Psoas muscle (tissue), 8 donors: Measurements from ENCODE around the gene OTUB1. TPM values are rescaled to one million over a fixed set of nuclear protein-coding genes. Genes with fewer than 3 reads are reported as not detected.

Experiments used
- ATAC-seq, 4 donors: fragments of 200-7000 bp; cut with Tn5 transposase; one replicate each; pipeline ENCODE4 v1.9.1; 2020; ENCODE audit warnings: moderate library complexity in 3 of 4, mild to moderate bottlenecking in 2 of 4
- DNase-seq, 2 donors: peaks; one replicate each; pipeline ENCODE4 v3.0.0-alpha.2; 2020
- H3K27ac ChIP-seq: fragments of 200-600 bp; one replicate; pipeline ENCODE4 v1.8.0; 2022
- H3K27me3 ChIP-seq, 3 donors: fragments of 200-600 bp in 1 of 3; one replicate each; pipeline versions ENCODE4 v1.6.1 to v1.8.0; 2013 to 2022; ENCODE audit warnings: low read length in 2 of 3, mild to moderate bottlenecking in 2 of 3, moderate library complexity in 1 of 3; ENCODE audit not compliant: insufficient read depth in 3 of 3
- H3K36me3 ChIP-seq, 2 donors: fragments of 200-600 bp in 1 of 2; one replicate each; pipeline versions ENCODE4 v1.6.1 to v1.8.0; 2013 to 2022; ENCODE audit warnings: low read depth in 1 of 2, mild to moderate bottlenecking in 1 of 2, moderate library complexity in 1 of 2; ENCODE audit not compliant: insufficient read depth in 1 of 2
- H3K4me1 ChIP-seq: fragments of 200-600 bp; one replicate; pipeline ENCODE4 v1.8.0; 2022
- H3K4me3 ChIP-seq: fragments of 200-600 bp; one replicate; pipeline ENCODE4 v1.8.0; 2022; ENCODE audit warnings: mild to moderate bottlenecking
- H3K9me3 ChIP-seq: fragments of 200-600 bp; one replicate; pipeline ENCODE4 v1.8.0; 2022
- CTCF ChIP-seq: fragments of 200-600 bp; IDR thresholded peaks from one replicate; pipeline ENCODE4 v1.8.0; 2022; ENCODE audit warnings: antibody characterized with exemption
- WGBS, 3 donors: extraction: QIAGEN DNeasy Blood & Tissue Kit; methylation state at CpG; one replicate each; pipeline versions ENCODE4 v1.1.6 to v1.1.7; 2013; 5-methylcytosine and 5-hydroxymethylcytosine counted together
- intact Hi-C, 2 donors: fragments of 100-400 bp; cut with DNase I; formaldehyde crosslinking; loops; one replicate each; pipeline versions ENCODE4 v1.11.0 to v1.14.2; 2022
- polyA plus RNA-seq, 3 donors: library from polyadenylated mRNA; stranded (reverse); fragments of 200-250 nt; gene quantifications; one replicate each; pipeline ENCODE4 v1.2.3, GENCODE V29; 2013
- total RNA-seq, 4 donors: library from RNA; stranded (reverse); fragmentation: NEBNext Ultra II Directional in 2 of 4; extraction: Animal tissue kit (Norgen Biotek cat#: 25700) in 2 of 4; gene quantifications; one replicate each; pipeline versions ENCODE4 v1.2.1 to v1.2.4, GENCODE V29; 2021 to 2023
- donor health status: healthy with polysubstance abuse.
- donor health status: DM: no; HTN: no; CAD: no; lungs with moderate emphysema.
- donor health status: Bipolar disorder and iron deficiency.
- donor health status: healthy.
- donor health status: DM: yes; HTN: yes; CAD: no.
- donor health status: DM: no; HTN: no; CAD: no.
- donor health status: DM: no; HTN: no; CAD: no.
- donor health status: DM: yes; HTN: yes; CAD: no.

Gene OTUB1
- total and polyA plus RNA-seq, 7 donors = 39.4 to 75.4 (median 47.8) TPM

DNA sequence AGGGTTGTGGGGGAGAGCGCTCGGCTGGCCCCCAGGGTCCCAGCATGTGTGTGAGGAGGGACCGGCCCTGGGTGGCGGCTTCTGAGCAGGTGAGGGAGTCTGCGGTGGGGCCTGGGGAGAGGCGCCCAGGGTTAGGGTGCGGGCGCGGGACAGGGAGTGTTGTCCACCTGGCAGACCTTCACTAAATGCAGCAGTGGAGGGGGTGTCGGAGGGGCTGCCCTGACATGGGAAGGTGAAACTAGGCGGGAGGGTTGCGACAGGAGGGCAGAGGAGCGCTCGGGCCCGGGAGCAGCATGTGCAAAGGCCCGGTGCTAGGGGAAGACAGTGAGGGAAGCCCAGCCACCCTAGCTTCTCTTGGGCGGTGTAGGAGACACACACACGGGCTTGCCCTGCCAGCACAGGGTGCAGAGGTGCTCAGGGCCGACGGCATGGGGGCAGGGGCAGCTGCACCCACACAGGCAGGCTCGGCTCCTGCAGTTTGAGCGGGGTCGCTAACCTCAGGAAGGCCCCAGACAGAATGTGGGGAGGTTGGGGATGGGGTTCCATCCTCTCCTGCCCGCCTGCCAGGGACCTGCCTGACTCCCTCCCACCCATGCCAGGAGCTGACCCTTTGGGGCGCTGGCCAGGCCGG lies 22.2 kb downstream of the OTUB1 start:
- no peaks in the 10 kb centered on the region for H3K27me3 ChIP-seq
- intact Hi-C loops = no loop called here
- peak overlapping the region; percentile 41 for H3K27ac ChIP-seq
- peak overlapping the region; percentile 53 for H3K4me3 ChIP-seq
- no peaks in the 10 kb centered on the region for H3K36me3 ChIP-seq
- ATAC-seq (no peak), DNase-seq (no peak)
- peaks cover 9% of the 10 kb centered on the region for H3K4me1 ChIP-seq
- H3K9me3 ChIP-seq = no peaks in the 10 kb centered on the region
- TF ChIP-seq CTCF = no peak
- 92 to 94% (median 93%) methylated on average over 16 to 26 of the region's 26 CpGs for WGBS, 3 donors

- no peaks in the 10 kb centered on the region for H3K36me3 ChIP-seq
- peaks cover 9% of the 10 kb centered on the region for H3K4me1 ChIP-seq
- H3K27me3 ChIP-seq = no peaks in the 10 kb centered on the region
- ATAC-seq (no peak), DNase-seq (no peak)
- H3K9me3 ChIP-seq = no peaks in the 10 kb centered on the region
- no peak for TF ChIP-seq CTCF
- 94 to 96% (median 95%) methylated on average over 18 of the region's 18 CpGs for WGBS, 3 donors
- no peak overlapping the region for H3K27ac ChIP-seq
- H3K4me3 ChIP-seq = no peak overlapping the region
- intact Hi-C loops = no loop called here
Observed at GRCh38 chr11:64008914-64009633, 22.8 kb downstream of the OTUB1 start.

- WGBS, 3 donors = 97 to 98% (median 98%) methylated on average over 8 of the region's 8 CpGs
- intact Hi-C loops = no loop called here
- Histone ChIP-seq H3K4me1 (peaks cover 9% of the 10 kb centered on the region), H3K9me3 (no peaks in the 10 kb centered on the region), H3K27me3 (no peaks in the 10 kb centered on the region), H3K36me3 (no peaks in the 10 kb centered on the region), H3K4me3 (no peak overlapping the region), H3K27ac (no peak overlapping the region)
- no peak for ATAC-seq
- no peak for TF ChIP-seq CTCF
- no peak for DNase-seq
Observed at GRCh38 chr11:64009710-64010109, 23.5 kb downstream of the OTUB1 start.

DNA sequence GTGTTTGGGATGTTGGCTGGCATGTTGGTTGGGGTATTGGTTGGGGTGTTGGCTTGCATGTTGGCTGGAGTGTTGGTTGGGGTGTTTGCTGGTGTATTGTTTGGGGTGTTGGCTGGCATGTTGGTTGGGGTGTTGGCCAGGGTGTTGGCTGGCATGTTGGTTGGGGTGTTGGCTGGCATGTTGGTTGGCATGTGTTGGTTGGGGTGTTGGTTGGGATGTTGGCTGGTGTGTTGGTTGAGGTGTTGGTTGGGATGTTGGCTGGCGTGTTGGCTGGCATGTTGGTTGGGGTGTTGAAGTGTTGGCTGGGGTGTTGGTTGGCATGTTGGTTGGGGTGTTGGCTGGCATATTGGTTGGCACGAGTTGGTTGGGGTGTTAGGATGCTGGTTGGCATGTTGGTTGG lies 24.5 kb downstream of the OTUB1 start:
- intact Hi-C loops = no loop called here
- Histone ChIP-seq H3K4me3 (no peak overlapping the region), H3K27ac (no peak overlapping the region), H3K36me3 (no peaks in the 10 kb centered on the region), H3K27me3 (no peaks in the 10 kb centered on the region), H3K9me3 (no peaks in the 10 kb centered on the region), H3K4me1 (peaks cover 9% of the 10 kb centered on the region)
- 94 to 100% (median 95%) methylated on average over 2 of the region's 2 CpGs for WGBS, 3 donors
- DNase-seq (no peak), ATAC-seq (no peak)
- no peak for TF ChIP-seq CTCF
